ENCODE results near the gene SPTB. TPM values are rescaled to one million over a fixed set of nuclear protein-coding genes. Genes with fewer than 3 reads are reported as not detected.

The SPTB gene
- polyA plus RNA-seq, 10 donors, result 70.0 to 175 (median 145) TPM

GRCh38 chr14:64792871-64793560 is 86.7 kb downstream of the SPTB start:
- no peak for DNase-seq

- DNase-seq, result no peak
Observed at GRCh38 chr14:64792231-64792630, 87.5 kb downstream of the SPTB start.

DNA sequence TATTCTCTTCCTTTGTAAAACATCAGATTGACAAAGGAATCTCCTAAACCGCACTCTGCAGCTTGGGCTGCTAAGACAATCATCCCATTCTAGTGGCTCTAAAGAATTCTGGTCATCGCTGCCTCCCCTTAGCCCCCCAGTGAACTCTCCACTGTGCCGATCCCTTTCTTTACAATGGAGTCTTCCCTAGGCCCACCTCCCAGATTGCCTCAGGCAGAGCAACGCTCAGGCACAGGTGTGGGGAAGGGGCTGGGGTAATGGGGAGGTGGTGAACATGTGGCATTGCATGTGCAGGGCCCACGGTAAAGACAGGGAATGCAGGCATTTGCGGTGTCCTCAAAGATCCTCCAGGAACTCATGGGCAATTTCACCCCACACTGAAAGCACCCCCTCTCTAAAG is 89.2 kb downstream of the SPTB start:
- no peak for DNase-seq

DNA sequence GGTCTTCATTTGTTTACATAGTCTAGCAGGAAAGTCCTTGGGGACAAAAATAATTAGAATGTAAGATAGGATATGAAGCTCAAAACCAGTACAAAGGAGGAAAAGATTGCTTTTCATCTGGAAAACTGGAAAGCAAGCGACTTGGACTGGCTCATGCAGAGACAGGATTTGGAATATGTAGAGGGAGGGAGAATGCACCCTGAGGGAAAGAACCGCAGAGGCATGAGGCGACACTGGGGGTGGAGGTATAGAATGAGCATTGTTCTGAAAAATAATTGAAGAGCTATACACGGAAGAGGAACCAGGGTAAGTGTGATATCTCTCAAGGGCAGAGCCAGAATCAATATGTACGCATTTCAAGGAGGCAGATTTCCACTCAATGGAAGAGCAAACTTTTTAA is 90.0 kb downstream of the SPTB start:
- DNase-seq, result no peak

- DNase-seq, result peak in 1 of 3 donors; percentile 89
Observed at GRCh38 chr14:64788706-64789105, 91.0 kb downstream of the SPTB start.

DNA sequence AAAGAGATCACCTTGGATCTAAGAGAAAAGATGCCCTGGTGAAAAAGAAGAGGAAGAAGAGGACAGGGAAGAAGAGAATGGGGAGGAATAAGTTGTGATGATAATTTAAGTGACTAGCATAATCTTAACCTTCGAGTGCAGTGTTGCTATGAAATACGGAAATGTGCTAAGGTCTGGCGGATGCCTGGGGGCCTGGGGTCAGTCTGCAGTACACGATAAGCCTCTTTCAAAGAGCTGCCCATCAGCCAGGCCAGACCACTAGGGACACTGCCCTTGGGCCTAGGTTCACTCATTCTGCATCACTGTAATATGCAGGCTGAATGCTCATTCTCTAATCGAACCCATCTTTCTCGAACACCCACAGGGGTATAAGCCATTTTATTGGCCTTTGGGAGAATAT is 92.1 kb downstream of the SPTB start:
- DNase-seq, result no peak

DNA sequence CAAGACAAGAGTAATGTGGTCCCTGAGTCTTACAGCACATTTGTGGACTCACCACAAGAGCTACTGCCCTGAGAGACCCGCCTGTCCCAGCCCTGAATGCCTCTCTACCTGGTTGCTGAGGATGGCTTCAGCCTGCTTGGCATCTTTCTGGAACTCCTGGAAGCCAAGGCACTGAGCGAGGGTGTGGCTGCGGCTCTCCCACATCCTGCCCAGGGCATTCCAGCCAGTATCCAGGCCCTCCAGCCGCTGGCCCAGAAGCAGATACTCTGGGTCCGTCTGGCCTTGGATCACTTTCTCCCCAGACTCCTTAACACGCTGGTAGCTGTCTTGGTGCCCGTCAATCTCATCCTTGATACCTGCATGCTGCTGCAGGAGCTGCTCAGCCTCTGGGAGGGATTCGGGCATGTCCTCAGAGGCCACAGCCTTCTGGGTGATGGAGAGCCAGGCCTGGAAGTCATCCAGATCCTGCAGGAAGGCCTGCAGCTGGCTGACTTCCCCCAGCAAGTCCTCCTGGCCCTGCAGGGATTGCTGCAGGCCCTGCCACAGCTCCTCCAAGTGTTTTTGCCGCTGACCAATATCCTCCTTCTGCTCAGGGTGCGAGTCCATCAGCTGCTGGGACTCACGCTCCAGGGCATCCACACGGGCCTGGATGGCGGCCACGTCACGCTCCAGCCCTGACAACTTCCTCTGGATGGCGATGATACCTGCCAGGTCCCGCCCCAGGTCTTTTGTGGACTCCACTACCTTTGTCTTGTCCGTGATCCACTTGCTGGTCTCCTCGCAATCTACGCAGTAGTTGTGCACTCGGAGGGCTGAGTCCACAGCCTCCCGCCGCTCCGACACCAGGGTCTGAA is 93.2 kb downstream of the SPTB start:
- no peak for DNase-seq

DNA sequence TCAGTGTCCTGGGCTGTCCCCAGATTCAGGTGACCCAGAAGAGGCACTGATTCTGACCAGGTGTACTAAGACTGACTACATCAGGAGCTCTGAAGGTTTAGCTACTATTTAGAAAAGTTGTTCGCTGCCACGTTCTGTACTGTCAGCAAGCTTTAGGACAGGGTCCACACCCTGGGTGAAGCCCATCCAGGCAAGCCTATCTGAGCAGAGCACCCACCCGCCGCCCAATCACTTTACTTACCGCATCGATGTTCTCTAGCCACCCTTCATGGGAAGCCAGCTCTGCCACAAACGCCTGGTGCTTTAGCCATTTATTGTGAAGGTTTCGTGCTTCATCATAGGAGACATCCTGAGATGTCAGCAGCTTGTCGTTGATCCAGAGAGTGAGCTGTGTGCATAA is 95.7 kb downstream of the SPTB start:
- no peak for DNase-seq

DNA sequence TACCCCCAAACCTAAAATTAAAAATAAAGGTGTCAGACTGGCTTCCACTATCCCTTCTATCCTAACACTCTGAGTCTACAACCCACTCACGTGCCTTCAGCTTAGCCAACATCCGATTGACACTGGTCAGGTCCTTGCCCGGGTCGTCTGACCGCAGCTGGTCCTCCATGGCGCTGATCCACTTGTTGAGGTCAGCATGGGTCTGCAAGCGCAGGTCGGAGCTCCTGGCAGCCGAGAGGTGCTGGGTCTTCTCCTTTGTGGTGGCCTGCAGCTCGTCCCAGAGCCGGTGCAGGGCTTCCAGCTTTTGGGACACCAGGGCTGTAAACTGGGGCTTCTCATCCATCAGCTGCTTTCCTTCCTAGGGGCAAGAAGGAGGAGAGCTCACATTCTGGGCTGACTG is 97.5 kb downstream of the SPTB start:
- DNase-seq, result no peak

GRCh38 chr14:64779472-64779871 is 100.2 kb downstream of the SPTB start:
- no peak for DNase-seq

- DNase-seq, result no peak
Observed at GRCh38 chr14:64778104-64778754, 101.5 kb downstream of the SPTB start.

- no peak for DNase-seq
Observed at GRCh38 chr14:64777461-64777860, 102.2 kb downstream of the SPTB start.

DNA sequence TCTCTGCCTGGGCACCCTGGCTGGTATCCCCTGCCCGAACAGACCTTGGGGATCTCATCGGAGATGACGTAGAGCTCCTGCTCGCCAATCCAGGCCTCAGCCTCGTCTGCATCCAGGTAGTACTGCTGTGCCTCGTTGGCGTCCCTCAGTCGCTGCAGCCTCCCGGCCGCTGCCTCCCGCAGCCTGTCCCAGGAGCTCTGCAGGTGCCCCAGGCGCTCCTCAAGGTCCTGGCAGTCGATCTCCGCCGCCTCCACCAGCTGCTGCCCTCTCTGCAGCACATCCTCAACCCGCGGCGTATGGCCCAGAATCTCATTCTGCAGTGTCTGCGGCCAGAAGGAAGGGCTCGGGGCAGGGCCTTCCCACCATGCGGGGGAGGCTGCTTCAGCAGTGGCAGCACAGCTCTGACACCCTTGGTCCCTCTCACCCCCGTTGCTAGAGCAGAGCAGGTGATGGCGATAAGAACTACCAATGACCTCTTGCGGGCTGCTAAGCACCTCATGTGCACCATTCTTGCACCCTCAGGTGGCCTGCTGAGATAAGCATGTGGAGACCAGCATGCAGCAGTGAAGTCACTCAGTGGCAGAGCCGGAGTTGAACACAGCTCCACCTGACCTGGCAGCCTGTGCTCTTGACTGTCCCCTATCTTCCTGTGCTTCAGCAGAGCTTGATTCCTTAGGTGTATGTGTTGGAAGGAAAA is 104.5 kb downstream of the SPTB start:
- DNase-seq, result no peak

DNA sequence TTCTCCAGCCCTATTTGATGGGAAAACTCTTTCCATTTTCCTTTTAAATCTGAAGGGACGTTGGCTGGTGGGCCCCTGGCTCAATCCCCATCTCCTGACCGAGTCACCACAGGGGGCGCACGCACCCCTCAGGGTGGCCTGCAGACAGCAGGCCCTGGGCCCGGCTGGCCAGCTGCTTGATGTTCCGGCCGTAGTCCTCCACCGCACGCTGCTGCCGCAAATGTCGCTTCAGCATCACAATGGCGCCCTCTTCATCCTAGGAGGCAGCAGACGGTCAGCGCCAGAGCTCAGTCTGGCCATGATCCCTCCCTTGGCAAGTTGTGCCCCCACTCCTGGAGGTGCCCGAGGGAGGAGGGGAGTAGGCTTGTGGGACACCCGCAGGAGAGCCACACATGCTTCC is 105.4 kb downstream of the SPTB start:
- no peak for DNase-seq

- no peak for DNase-seq
Observed at GRCh38 chr14:64773577-64773976, 106.1 kb downstream of the SPTB start.

GRCh38 chr14:64773046-64773445 is 106.7 kb downstream of the SPTB start:
- no peak for DNase-seq

- DNase-seq, result no peak
Observed at GRCh38 chr14:64772397-64772950, 107.2 kb downstream of the SPTB start.

DNA sequence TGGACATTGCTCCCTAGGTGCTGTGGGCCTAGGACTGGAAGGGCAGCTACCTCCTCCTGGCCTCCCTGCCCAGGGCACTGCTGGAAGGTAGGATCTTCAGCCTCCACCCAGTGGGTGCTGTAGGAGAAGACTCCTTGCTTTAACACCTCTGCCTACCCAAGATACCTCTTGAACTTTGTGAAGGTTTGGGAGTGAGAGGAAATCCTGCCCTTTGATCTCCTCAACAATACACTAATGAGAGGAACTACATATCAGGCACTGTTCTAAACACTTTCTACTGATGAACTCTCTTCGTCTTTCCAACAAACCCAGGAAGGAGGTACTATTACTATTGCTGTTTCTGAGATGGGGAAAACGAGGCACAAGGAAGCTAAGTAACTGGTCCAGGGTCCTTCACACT is 108.5 kb downstream of the SPTB start:
- DNase-seq, result no peak

DNA sequence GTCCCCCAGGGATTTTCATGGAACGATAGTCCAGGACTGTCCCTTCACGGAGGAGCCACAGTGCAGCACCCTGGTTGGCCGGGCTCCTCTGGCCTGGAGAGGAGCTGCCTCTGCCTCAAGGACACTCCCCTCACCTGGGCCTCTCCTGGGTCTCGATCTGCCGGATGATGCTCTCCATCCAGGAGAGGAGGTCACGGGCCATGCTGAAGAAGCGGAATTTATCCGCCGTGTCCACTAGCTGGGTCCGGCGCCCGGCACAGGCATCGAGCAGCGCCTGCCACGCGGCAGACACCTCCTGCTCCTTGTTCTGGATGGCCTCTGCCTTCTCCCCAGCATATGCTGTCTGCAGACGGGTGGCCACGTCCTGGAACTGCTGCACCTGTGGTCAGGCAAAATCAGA is 109.0 kb downstream of the SPTB start:
- no peak for DNase-seq

DNA sequence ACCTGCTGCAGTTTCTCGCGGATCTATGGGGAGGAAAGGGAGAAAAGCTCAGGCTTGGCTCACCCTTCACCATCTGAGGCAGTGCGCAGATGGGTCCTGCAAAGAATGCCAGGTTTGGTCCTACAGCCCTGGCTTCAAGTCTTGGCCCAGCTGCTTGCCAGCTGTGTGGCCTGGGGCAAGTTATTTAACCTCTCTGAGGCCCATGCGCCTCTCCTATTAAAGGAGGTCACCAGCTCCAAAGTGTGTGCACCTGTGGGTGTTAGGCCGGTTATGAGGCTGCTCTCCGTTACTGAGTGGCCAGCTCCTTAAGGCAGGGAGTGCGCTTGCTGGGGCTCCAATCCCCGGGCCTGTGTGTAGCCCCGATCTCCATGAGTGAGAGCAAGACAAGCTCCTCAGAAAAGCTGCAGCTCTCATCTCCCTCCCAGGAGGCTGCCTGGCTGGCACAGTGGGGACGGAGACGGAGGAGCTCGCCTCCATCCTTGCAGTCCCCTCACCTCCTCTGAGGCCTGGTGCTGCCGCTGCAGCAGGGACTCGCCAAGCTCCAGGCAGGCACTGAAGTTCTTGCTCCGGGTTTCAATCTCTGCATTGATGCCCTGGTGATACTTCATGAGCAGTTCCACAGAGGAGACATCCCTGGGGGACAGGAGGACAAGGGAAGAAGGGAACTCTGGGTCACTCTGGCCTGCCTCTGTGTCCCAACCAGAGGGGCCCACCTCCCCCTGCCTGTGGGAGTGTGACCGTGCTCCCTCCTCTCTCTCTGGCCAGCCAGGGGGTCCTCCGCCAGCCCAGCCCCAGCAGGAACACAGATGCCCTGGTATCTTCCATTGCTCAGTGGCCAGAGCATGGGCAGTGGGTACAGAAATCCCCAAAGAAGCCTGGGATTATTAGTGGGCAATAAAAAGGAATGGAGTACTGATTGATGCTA is 110.3 kb downstream of the SPTB start:
- no peak for DNase-seq
